ENCODE measurements around the gene TP53I3.
"Not testable (repeated sequence)": the region's sequence is repeated elsewhere in the genome, so short reads cannot be mapped to it uniquely, and the experiment has no call there.

TP53I3 gene

GRCh38 chr2:24093270-24093669 is 8.6 kb upstream of the TP53I3 start:
- H3K4me2 ChIP-seq (ENCODE audit: insufficient read depth, low read length, poor library complexity, severe bottlenecking); H3K23ac ChIP-seq (ENCODE audit: low read depth, low read length, poor library complexity); H3K4me1 ChIP-seq (ENCODE audit: control insufficient read depth in 2 of 2, insufficient read depth in 1 of 2, low read depth in 1 of 2, low read length in 2 of 2); H3K14ac ChIP-seq (ENCODE audit: low read length); H3K4me3 ChIP-seq (ENCODE audit: low read length in 2 of 2); H2BK12ac ChIP-seq (ENCODE audit: low read length); H2BK15ac ChIP-seq (ENCODE audit: low read length); H2BK120ac ChIP-seq (ENCODE audit: low read depth, low read length); H2AK5ac ChIP-seq (ENCODE audit: low read depth, low read length); DNase-seq (ENCODE audit: low spot score); H3K4ac ChIP-seq (ENCODE audit: low read length); H2BK5ac ChIP-seq (ENCODE audit: low read length); H2AFZ ChIP-seq (ENCODE audit: low read length); H3K79me1 ChIP-seq (ENCODE audit: low read depth, low read length); H3K36me3 ChIP-seq (replicated peaks in 1 of 2; ENCODE audit: control insufficient read depth in 2 of 2, insufficient read depth in 2 of 2, low read length in 2 of 2); H3K9me3 ChIP-seq (replicated peaks in 1 of 2; ENCODE audit: control insufficient read depth in 2 of 2, insufficient read depth in 1 of 2, low read depth in 1 of 2, low read length in 2 of 2); H3K27me3 ChIP-seq (ENCODE audit: control insufficient read depth in 3 of 3, insufficient read depth in 3 of 3, low read depth in 1 of 3, low read length in 3 of 3); H4K91ac ChIP-seq (ENCODE audit: low read depth, low read length, poor library complexity); H3K18ac ChIP-seq (ENCODE audit: low read length); H3K27ac ChIP-seq (replicated peaks; ENCODE audit: low read length); H3K9ac ChIP-seq (ENCODE audit: low read depth, low read length, poor library complexity); H4K8ac ChIP-seq (ENCODE audit: low read depth, low read length): not testable (repeated sequence)
- no CpG with 5 or more reads among the region's 5 CpGs for WGBS, 2 donors (ENCODE audit: extremely low coverage in 2 of 2, insufficient read length in 2 of 2, insufficient replicate concordance in 1 of 2)

DNA sequence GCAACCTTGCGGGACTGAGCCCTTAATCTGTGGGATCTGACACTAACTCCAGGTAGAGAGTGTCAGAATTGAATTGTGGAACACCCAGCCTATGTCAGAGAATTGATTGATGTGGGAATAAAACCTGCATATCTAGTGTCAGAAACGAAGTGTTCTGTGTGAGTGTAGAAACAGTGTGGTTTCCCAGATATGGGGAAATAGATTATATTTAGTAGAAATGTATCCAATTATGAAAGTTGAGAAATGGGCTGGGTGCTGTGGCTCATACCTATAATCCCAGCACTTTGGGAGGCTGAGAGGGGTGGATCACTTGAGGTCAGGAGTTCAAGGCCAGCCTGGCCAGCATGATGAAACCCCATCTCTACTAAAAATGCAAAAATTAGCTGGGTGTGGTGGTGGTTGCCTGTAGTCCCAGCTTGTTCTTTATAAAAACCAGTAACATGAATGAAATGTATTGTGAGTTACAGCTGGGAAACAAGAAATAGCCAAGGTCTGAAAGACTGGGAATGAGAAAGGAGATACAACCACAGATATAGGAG is 4.3 kb upstream of the TP53I3 start:
- Histone ChIP-seq H3K14ac (ENCODE audit: low read length) (no peak overlapping the region), H2BK15ac (ENCODE audit: low read length) (no peak overlapping the region), H3K79me1 (ENCODE audit: low read depth, low read length) (no peaks in the 10 kb centered on the region), H3K36me3 (replicated peaks in 1 of 2; ENCODE audit: control insufficient read depth in 2 of 2, insufficient read depth in 2 of 2, low read length in 2 of 2) (no peaks in the 10 kb centered on the region), H3K4ac (ENCODE audit: low read length) (no peak overlapping the region), H3K4me1 (ENCODE audit: control insufficient read depth in 2 of 2, insufficient read depth in 1 of 2, low read depth in 1 of 2, low read length in 2 of 2) (peaks cover 0 to 5% of the 10 kb centered on the region in 2 donors), H3K9me3 (replicated peaks in 1 of 2; ENCODE audit: control insufficient read depth in 2 of 2, insufficient read depth in 1 of 2, low read depth in 1 of 2, low read length in 2 of 2) (no peaks in the 10 kb centered on the region), H3K9ac (ENCODE audit: low read depth, low read length, poor library complexity) (no peak overlapping the region), H2BK5ac (ENCODE audit: low read length) (no peak overlapping the region), H3K27me3 (ENCODE audit: control insufficient read depth in 3 of 3, insufficient read depth in 3 of 3, low read depth in 1 of 3, low read length in 3 of 3) (no peaks in the 10 kb centered on the region), H4K91ac (ENCODE audit: low read depth, low read length, poor library complexity) (no peak overlapping the region), H3K4me2 (ENCODE audit: insufficient read depth, low read length, poor library complexity, severe bottlenecking) (no peak overlapping the region), H4K8ac (ENCODE audit: low read depth, low read length) (no peak overlapping the region), H2BK12ac (ENCODE audit: low read length) (no peak overlapping the region), H2AK5ac (ENCODE audit: low read depth, low read length) (no peak overlapping the region), H3K4me3 (ENCODE audit: low read length in 2 of 2) (no peak overlapping the region), H2BK120ac (ENCODE audit: low read depth, low read length) (no peak overlapping the region), H3K18ac (ENCODE audit: low read length) (no peak overlapping the region), H3K23ac (ENCODE audit: low read depth, low read length, poor library complexity) (no peak overlapping the region), H2AFZ (ENCODE audit: low read length) (no peak overlapping the region), H3K27ac (replicated peaks; ENCODE audit: low read length) (no peak overlapping the region)
- DNase-seq (ENCODE audit: low spot score): no peak
- WGBS, 2 donors (ENCODE audit: extremely low coverage in 2 of 2, insufficient read length in 2 of 2, insufficient replicate concordance in 1 of 2): no CpG with 5 or more reads among the region's 2 CpGs

- Histone ChIP-seq H2BK5ac (ENCODE audit: low read length) (no peak overlapping the region), H3K4me2 (ENCODE audit: insufficient read depth, low read length, poor library complexity, severe bottlenecking) (no peak overlapping the region), H3K23ac (ENCODE audit: low read depth, low read length, poor library complexity) (no peak overlapping the region), H2BK15ac (ENCODE audit: low read length) (no peak overlapping the region), H2AK5ac (ENCODE audit: low read depth, low read length) (no peak overlapping the region), H3K27ac (replicated peaks; ENCODE audit: low read length) (no peak overlapping the region), H3K79me1 (ENCODE audit: low read depth, low read length) (no peaks in the 10 kb centered on the region), H2BK120ac (ENCODE audit: low read depth, low read length) (no peak overlapping the region), H4K8ac (ENCODE audit: low read depth, low read length) (no peak overlapping the region), H3K4me3 (ENCODE audit: low read length in 2 of 2) (no peak overlapping the region), H3K4ac (ENCODE audit: low read length) (no peak overlapping the region), H2AFZ (ENCODE audit: low read length) (no peak overlapping the region), H2BK12ac (ENCODE audit: low read length) (no peak overlapping the region), H3K9ac (ENCODE audit: low read depth, low read length, poor library complexity) (no peak overlapping the region), H3K9me3 (replicated peaks in 1 of 2; ENCODE audit: control insufficient read depth in 2 of 2, insufficient read depth in 1 of 2, low read depth in 1 of 2, low read length in 2 of 2) (no peaks in the 10 kb centered on the region), H3K36me3 (replicated peaks in 1 of 2; ENCODE audit: control insufficient read depth in 2 of 2, insufficient read depth in 2 of 2, low read length in 2 of 2) (peaks cover 8 to 14% of the 10 kb centered on the region in 2 donors), H3K14ac (ENCODE audit: low read length) (no peak overlapping the region), H4K91ac (ENCODE audit: low read depth, low read length, poor library complexity) (no peak overlapping the region), H3K4me1 (ENCODE audit: control insufficient read depth in 2 of 2, insufficient read depth in 1 of 2, low read depth in 1 of 2, low read length in 2 of 2) (peaks cover 0 to 8% of the 10 kb centered on the region in 2 donors), H3K27me3 (ENCODE audit: control insufficient read depth in 3 of 3, insufficient read depth in 3 of 3, low read depth in 1 of 3, low read length in 3 of 3) (no peaks in the 10 kb centered on the region), H3K18ac (ENCODE audit: low read length) (no peak overlapping the region)
- WGBS, 2 donors (ENCODE audit: extremely low coverage in 2 of 2, insufficient read length in 2 of 2, insufficient replicate concordance in 1 of 2): no CpG with 5 or more reads among the region's 3 CpGs
- no peak for DNase-seq (ENCODE audit: low spot score)
These were observed 2.4 kb upstream of the TP53I3 start for GRCh38 chr2:24087032-24087431.

DNA sequence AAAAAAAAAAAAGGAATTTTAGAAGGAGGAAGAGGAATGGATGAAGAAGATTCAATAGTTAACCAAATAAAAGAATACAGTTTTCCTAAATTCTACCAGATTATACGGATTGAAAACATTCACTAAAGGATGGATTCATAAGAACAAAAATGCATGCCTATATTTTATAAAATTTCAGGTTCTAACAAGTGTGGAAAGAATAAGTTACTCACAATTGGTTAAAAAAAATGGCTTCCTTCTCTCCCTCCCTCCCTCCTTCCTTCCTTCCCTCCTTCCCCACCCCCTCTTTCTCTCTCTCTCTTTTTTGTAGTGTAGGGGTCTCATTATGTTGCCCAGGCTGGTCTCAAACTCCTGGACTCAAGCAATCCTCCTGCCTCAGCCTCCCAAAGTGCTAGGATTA is 1.6 kb upstream of the TP53I3 start:
- H2AK5ac ChIP-seq (ENCODE audit: low read depth, low read length): no peak overlapping the region
- no peak overlapping the region for H3K4me2 ChIP-seq (ENCODE audit: insufficient read depth, low read length, poor library complexity, severe bottlenecking)
- no peak overlapping the region for H2BK120ac ChIP-seq (ENCODE audit: low read depth, low read length)
- no peak overlapping the region for H3K23ac ChIP-seq (ENCODE audit: low read depth, low read length, poor library complexity)
- no peak overlapping the region for H3K4me3 ChIP-seq (ENCODE audit: low read length in 2 of 2)
- no peak overlapping the region for H3K4ac ChIP-seq (ENCODE audit: low read length)
- H3K9me3 ChIP-seq (replicated peaks in 1 of 2; ENCODE audit: control insufficient read depth in 2 of 2, insufficient read depth in 1 of 2, low read depth in 1 of 2, low read length in 2 of 2): no peaks in the 10 kb centered on the region
- H2BK12ac ChIP-seq (ENCODE audit: low read length): no peak overlapping the region
- H2AFZ ChIP-seq (ENCODE audit: low read length): no peak overlapping the region
- no peak overlapping the region for H3K14ac ChIP-seq (ENCODE audit: low read length)
- H3K9ac ChIP-seq (ENCODE audit: low read depth, low read length, poor library complexity): no peak overlapping the region
- DNase-seq (ENCODE audit: low spot score): no peak
- no peak overlapping the region for H4K91ac ChIP-seq (ENCODE audit: low read depth, low read length, poor library complexity)
- no peak overlapping the region for H3K18ac ChIP-seq (ENCODE audit: low read length)
- no peak overlapping the region for H3K27ac ChIP-seq (replicated peaks; ENCODE audit: low read length)
- peaks cover 0 to 8% of the 10 kb centered on the region in 2 donors for H3K4me1 ChIP-seq (ENCODE audit: control insufficient read depth in 2 of 2, insufficient read depth in 1 of 2, low read depth in 1 of 2, low read length in 2 of 2)
- H3K36me3 ChIP-seq (replicated peaks in 1 of 2; ENCODE audit: control insufficient read depth in 2 of 2, insufficient read depth in 2 of 2, low read length in 2 of 2): peaks cover 10 to 16% of the 10 kb centered on the region in 2 donors
- H3K27me3 ChIP-seq (ENCODE audit: control insufficient read depth in 3 of 3, insufficient read depth in 3 of 3, low read depth in 1 of 3, low read length in 3 of 3): no peaks in the 10 kb centered on the region
- no peak overlapping the region for H2BK5ac ChIP-seq (ENCODE audit: low read length)
- WGBS, 2 donors (ENCODE audit: extremely low coverage in 2 of 2, insufficient read length in 2 of 2, insufficient replicate concordance in 1 of 2): no CpG with 5 or more reads among the region's 1 CpG
- H2BK15ac ChIP-seq (ENCODE audit: low read length): no peak overlapping the region
- H3K79me1 ChIP-seq (ENCODE audit: low read depth, low read length): no peaks in the 10 kb centered on the region
- no peak overlapping the region for H4K8ac ChIP-seq (ENCODE audit: low read depth, low read length)

Data from neuronal stem cell (in vitro differentiated cells).